Stomach (tissue), 9 donors: ENCODE results near the gene CSF2. TPM values are rescaled to one million over a fixed set of nuclear protein-coding genes. Genes with fewer than 3 reads are reported as not detected.

Experiments
- DNase-seq, 2 donors: peaks; one replicate each; pipeline versions ENCODE4 v3.0.0 to v3.0.0-alpha.2; 2013 to 2019
- H3K27ac ChIP-seq, 5 donors: fragments of 200-600 bp in 4 of 5; sonication (generic) in 4 of 5; one replicate each; pipeline ENCODE4 v1.5.1; 2013 to 2019; ENCODE audit warnings: mild to moderate bottlenecking in 1 of 5, moderate library complexity in 1 of 5
- H3K27me3 ChIP-seq, 3 donors: fragments of 200-600 bp; sonication (generic); one replicate each; pipeline ENCODE4 v1.5.1; 2017 to 2019; ENCODE audit warnings: mixed run types in 1 of 3
- H3K36me3 ChIP-seq, 4 donors: fragments of 200-600 bp; sonication (generic); 1 replicate in 3 of 4; 2 replicates in 1 of 4; pipeline ENCODE4 v1.5.1; 2016 to 2019
- H3K4me1 ChIP-seq, 4 donors: fragments of 200-600 bp; sonication (generic); one replicate each; pipeline ENCODE4 v1.5.1; 2016 to 2019
- H3K4me3 ChIP-seq, 4 donors: fragments of 200-600 bp; sonication (generic) in 3 of 4; one replicate each; pipeline ENCODE4 v1.5.1; 2016 to 2019; ENCODE audit warnings: mild to moderate bottlenecking in 1 of 4
- H3K9me3 ChIP-seq, 4 donors: fragments of 200-600 bp; sonication (generic); one replicate each; pipeline ENCODE4 v1.5.1; 2016 to 2019
- EP300 ChIP-seq: sonication (generic); formaldehyde crosslinking; IDR thresholded peaks from one replicate; pipeline ENCODE4 v1.6.1; 2017; ENCODE audit warnings: antibody characterized with exemption
- POLR2A ChIP-seq, 4 donors: fragments of 450-650 bp; IDR thresholded peaks; one replicate each; pipeline ENCODE4 v1.6.1; 2016; ENCODE audit warnings: antibody characterized with exemption in 4 of 4, control low read depth in 2 of 4, mild to moderate bottlenecking in 1 of 4, moderate library complexity in 1 of 4
- POLR2AphosphoS5 ChIP-seq, 3 donors: sonication (generic); formaldehyde crosslinking; IDR thresholded peaks; one replicate each; pipeline ENCODE4 v1.6.1; 2016; ENCODE audit warnings: antibody characterized with exemption in 3 of 3
- WGBS, 5 donors: extraction: QIAGEN DNeasy Blood & Tissue Kit in 3 of 5; methylation state at CpG; one replicate each; pipeline versions ENCODE4 v1.1.5 to v1.1.7; 2013 to 2018; 5-methylcytosine and 5-hydroxymethylcytosine counted together
- intact Hi-C: fragments of 100-400 bp; cut with DNase I; formaldehyde crosslinking; loops from one replicate; pipeline ENCODE4 v1.15.1; 2023; ENCODE audit warnings: low total_unique reads
- polyA plus RNA-seq, 3 donors: library from polyadenylated mRNA; stranded (reverse); fragments of 200-250 nt; gene quantifications; one replicate each; pipeline ENCODE4 v1.2.3, GENCODE V29; 2013
- total RNA-seq, 5 donors: library from RNA; depleted of rRNA; stranded (reverse); fragments of >200 nt; gene quantifications; one replicate each; pipeline versions ENCODE4 v1.1.0 to v1.2.3, GENCODE V29; 2014 to 2016
- TF ChIP-seq, protein P1 (sequence below), 7 experiments: fragments of 450-650 bp in 4 of 7; fragments of 200-600 bp in 3 of 7; sonication (generic) in 3 of 7; IDR thresholded peaks; one replicate each; pipeline ENCODE4 v1.5.1; 2016 to 2019; ENCODE audit warnings: antibody characterized with exemption in 7 of 7, control low read depth in 2 of 7, mild to moderate bottlenecking in 1 of 7
- donor health status: healthy with polysubstance abuse.
- donor health status: Bipolar disorder and iron deficiency.
- donor health status: healthy.

The CSF2 gene
- total and polyA plus RNA-seq, 8 donors, result not detected

DNA sequence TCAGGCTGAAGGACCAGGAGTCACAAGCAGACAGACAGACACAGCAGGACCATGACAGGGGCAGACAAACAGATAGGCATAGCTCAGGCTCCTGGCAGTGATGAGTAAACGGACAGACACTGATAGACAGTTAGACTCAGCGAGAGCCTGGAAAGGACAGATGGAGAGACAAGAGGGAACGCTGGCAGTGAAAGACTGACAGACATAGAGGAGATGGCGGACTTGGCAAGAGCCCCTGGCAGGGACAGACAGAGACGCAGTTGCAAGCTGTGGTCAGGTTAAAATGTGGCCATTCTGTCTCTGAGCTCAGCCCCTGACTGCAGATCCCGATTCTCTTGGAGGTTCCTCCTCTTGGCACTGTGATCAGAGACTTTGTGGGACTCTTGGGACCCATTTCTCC lies 13.6 kb downstream of the CSF2 start:
- WGBS, 5 donors, result 88 to 93% (median 93%) methylated on average over 6 of the region's 6 CpGs
- TF ChIP-seq POLR2AphosphoS5 (IDR thresholded peaks at IDR 0.05) (no peak), POLR2A (IDR thresholded peaks at IDR 0.05) (no peak), EP300 (no peak)
- TF ChIP-seq, protein P1, sequence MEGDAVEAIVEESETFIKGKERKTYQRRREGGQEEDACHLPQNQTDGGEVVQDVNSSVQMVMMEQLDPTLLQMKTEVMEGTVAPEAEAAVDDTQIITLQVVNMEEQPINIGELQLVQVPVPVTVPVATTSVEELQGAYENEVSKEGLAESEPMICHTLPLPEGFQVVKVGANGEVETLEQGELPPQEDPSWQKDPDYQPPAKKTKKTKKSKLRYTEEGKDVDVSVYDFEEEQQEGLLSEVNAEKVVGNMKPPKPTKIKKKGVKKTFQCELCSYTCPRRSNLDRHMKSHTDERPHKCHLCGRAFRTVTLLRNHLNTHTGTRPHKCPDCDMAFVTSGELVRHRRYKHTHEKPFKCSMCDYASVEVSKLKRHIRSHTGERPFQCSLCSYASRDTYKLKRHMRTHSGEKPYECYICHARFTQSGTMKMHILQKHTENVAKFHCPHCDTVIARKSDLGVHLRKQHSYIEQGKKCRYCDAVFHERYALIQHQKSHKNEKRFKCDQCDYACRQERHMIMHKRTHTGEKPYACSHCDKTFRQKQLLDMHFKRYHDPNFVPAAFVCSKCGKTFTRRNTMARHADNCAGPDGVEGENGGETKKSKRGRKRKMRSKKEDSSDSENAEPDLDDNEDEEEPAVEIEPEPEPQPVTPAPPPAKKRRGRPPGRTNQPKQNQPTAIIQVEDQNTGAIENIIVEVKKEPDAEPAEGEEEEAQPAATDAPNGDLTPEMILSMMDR (IDR thresholded peaks at IDR 0.05), result no peak
- DNase-seq, result no peak
- peaks cover 0 to 10% (median 0%) of the 10 kb centered on the region in 4 donors for H3K4me1 ChIP-seq
- intact Hi-C loops, result no loop called here
- H3K36me3 ChIP-seq, result no peaks in the 10 kb centered on the region
- no peak overlapping the region for H3K4me3 ChIP-seq
- H3K27ac ChIP-seq, result no peak overlapping the region
- no peaks in the 10 kb centered on the region for H3K27me3 ChIP-seq
- H3K9me3 ChIP-seq, result no peaks in the 10 kb centered on the region

DNA sequence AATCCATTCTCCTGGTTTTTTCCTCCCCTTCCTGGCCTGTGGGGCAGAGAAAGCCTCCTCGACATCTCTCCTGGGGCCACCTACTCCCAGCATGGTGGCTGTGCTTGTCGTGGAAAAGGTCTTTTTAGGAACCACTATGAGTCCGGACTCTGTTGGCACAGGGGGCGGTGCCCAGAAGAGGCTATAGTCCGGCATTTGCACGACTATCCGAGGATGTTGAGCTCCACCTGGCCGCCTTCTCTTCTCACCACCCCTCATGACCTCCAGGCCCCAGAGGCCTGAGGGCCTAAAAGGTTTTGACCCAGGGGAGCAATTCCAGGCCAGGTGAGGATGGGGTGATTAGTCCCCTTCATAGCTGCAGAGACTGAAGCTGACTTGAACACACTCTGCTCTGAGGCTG lies 14.1 kb downstream of the CSF2 start:
- no peaks in the 10 kb centered on the region for H3K27me3 ChIP-seq
- H3K4me1 ChIP-seq, result peaks cover 0 to 10% (median 0%) of the 10 kb centered on the region in 4 donors
- no peaks in the 10 kb centered on the region for H3K9me3 ChIP-seq
- intact Hi-C loops, result no loop called here
- no peak overlapping the region for H3K4me3 ChIP-seq
- DNase-seq, result no peak
- TF ChIP-seq, protein P1 (IDR thresholded peaks at IDR 0.05), result no peak
- TF ChIP-seq POLR2A (IDR thresholded peaks at IDR 0.05) (no peak), EP300 (no peak), POLR2AphosphoS5 (IDR thresholded peaks at IDR 0.05) (no peak)
- H3K36me3 ChIP-seq, result no peaks in the 10 kb centered on the region
- H3K27ac ChIP-seq, result no peak overlapping the region
- WGBS, 5 donors, result 79 to 95% (median 82%) methylated on average over 8 of the region's 8 CpGs

DNA sequence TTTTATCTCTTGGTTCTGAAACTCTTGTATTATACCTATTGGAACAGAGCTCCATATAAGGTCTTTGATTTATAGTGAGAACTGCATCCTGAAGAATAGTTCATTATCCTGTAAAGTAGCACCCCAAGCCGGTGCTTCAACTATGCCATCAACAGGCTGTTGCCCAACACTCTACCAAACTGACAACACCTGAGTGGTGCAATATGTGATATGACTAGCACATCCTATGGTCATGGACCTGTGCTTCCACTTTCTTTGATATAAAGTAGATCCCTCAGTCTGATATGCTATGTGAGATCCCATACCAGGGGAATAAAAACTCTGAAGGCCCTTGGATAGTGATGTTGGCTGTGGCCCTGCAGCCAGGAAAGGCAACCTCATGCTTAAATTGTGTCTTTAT lies 15.8 kb downstream of the CSF2 start:
- intact Hi-C loops, result no loop called here
- WGBS, 5 donors, result 91 to 100% (median 99%) methylated on average over 1 of the region's 1 CpG

DNA sequence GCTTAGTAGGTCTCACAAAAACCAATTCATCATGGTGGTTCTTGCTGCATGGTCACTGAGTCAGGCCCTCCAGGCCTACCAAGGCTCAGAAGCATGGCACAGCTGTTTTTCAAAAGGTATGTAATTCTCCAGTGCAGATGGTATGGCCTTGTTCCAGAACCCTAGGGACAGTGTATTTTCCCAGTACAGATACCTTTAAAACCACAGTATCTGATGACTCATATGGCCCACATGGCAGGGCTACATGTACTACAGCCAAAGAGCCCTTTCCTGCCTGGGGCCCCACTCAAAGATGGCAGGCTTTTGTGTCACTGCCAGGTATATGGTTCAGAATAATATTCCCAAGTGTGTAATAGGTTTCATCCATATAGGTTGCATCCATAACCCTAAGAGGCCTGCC lies 16.5 kb downstream of the CSF2 start:
- Histone ChIP-seq H3K27ac (no peak overlapping the region), H3K4me3 (no peak overlapping the region), H3K27me3 (no peaks in the 10 kb centered on the region), H3K4me1 (peaks cover 0 to 10% (median 0%) of the 10 kb centered on the region in 4 donors), H3K9me3 (no peaks in the 10 kb centered on the region), H3K36me3 (no peaks in the 10 kb centered on the region)
- TF ChIP-seq, protein P1 (IDR thresholded peaks at IDR 0.05), result no peak
- TF ChIP-seq POLR2A (IDR thresholded peaks at IDR 0.05) (no peak), POLR2AphosphoS5 (IDR thresholded peaks at IDR 0.05) (no peak), EP300 (no peak)
- intact Hi-C loops, result no loop called here
- no peak for DNase-seq

More for the DNA sequence above, 15.8 kb downstream of the CSF2 start:
- Histone ChIP-seq H3K27me3 (no peaks in the 10 kb centered on the region), H3K27ac (no peak overlapping the region), H3K4me3 (no peak overlapping the region), H3K4me1 (peaks cover 0 to 10% (median 0%) of the 10 kb centered on the region in 4 donors), H3K36me3 (no peaks in the 10 kb centered on the region), H3K9me3 (no peaks in the 10 kb centered on the region)
- no peak for TF ChIP-seq EP300
- no peak for DNase-seq

DNA sequence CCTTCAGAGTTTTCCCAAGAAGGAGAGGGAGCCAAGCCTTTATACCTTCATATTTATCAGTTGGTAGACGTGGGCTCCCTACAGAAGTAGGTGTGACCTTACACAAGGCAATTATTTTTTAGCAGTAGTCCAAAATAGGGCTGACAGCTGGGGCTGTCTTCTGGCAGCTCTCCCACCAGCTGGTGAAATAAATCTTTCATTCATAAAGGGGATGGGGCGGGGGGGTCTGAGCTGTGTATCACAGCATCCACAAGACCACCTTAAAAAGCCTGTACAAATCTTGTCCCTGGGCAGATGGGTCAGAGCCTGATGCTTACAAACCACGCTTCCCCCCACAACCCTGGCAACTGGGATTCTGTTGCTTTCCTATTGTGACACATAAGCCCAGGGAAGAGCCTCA lies 19.7 kb downstream of the CSF2 start:
- Histone ChIP-seq H3K4me3 (no peak overlapping the region), H3K9me3 (no peaks in the 10 kb centered on the region), H3K4me1 (no peaks in the 10 kb centered on the region), H3K27ac (no peak overlapping the region), H3K36me3 (no peaks in the 10 kb centered on the region), H3K27me3 (no peaks in the 10 kb centered on the region)
- TF ChIP-seq POLR2A (IDR thresholded peaks at IDR 0.05) (no peak), EP300 (no peak), POLR2AphosphoS5 (IDR thresholded peaks at IDR 0.05) (no peak)
- TF ChIP-seq, protein P1 (IDR thresholded peaks at IDR 0.05), result no peak
- intact Hi-C loops, result no loop called here
- no peak for DNase-seq
- WGBS, 5 donors, result 38 to 72% (median 45%) methylated on average over 3 of the region's 3 CpGs
